MG63 (cell line): ENCODE measurements around the gene COA1. TPM values are rescaled to one million over a fixed set of nuclear protein-coding genes. Genes with fewer than 3 reads are reported as not detected.
"Not testable (repeated sequence)": the region's sequence is repeated elsewhere in the genome, so short reads cannot be mapped to it uniquely, and the experiment has no call there.

Experiments used
- DNase-seq: peaks from one replicate; pipeline ENCODE4 v3.0.0-alpha.2; 2020
- H3K27me3 ChIP-seq: fragments of 250-450 bp; sonication (Bioruptor Pico); 2 replicates; pipeline ENCODE4 v1.5.1; 2020; ENCODE audit warnings: mild to moderate bottlenecking, moderate library complexity
- H3K36me3 ChIP-seq: fragments of 250-450 bp; sonication (Bioruptor Pico); 2 replicates; pipeline ENCODE4 v1.5.1; 2020; ENCODE audit warnings: mild to moderate bottlenecking, moderate library complexity
- H3K4me3 ChIP-seq: fragments of 250-450 bp; sonication (Bioruptor Pico); 2 replicates; pipeline ENCODE4 v1.5.1; 2020; ENCODE audit warnings: mild to moderate bottlenecking, moderate library complexity
- H3K9me3 ChIP-seq: fragments of 250-450 bp; sonication (Bioruptor Pico); 2 replicates; pipeline ENCODE4 v1.5.1; 2020; ENCODE audit warnings: mild to moderate bottlenecking, moderate library complexity
- total RNA-seq: library from RNA; depleted of rRNA; stranded (reverse); fragments of >200 nt; shearing (Covaris generic); gene quantifications from 2 replicates; pipeline ENCODE4 v1.2.3, GENCODE V29; 2014; ENCODE audit warnings: low replicate concordance

The COA1 gene
- total RNA-seq, 1 experiment from 2014 or later, result 58.9 TPM

DNA sequence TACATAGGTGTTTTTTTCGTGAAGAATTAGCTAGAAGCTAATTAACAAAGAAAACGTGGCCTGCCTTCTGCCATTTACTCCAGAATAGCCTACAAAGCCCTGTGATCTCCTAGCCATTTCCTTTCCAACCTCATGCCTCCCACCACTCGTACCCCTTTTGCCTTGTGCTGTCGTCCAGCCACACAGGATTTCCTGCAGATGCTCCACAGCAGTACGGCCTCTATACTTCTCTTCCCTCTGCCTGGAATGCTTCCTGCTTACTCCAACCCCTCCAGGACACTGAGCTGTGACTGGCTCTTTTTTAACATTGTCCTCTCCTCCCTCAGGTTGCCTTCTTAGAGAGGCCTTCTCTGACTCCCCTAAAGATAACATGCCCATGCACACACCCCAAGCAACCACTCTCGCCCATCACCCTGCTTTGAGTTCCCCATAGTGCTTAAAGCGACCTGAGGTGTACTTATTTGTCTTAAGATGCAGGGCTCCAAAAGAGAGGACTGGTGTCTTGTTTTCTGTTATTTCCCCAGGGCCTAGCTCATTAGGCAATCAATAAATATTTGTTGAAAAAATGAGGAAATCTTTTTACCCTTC, 113.7 kb downstream of the COA1 start:
- H3K9me3 ChIP-seq, result no peaks in the 10 kb centered on the region
- no peak overlapping the region for H3K4me3 ChIP-seq
- no peaks in the 10 kb centered on the region for H3K27me3 ChIP-seq
- DNase-seq, result no peak
- H3K36me3 ChIP-seq, result peaks cover 88% of the 10 kb centered on the region

DNA sequence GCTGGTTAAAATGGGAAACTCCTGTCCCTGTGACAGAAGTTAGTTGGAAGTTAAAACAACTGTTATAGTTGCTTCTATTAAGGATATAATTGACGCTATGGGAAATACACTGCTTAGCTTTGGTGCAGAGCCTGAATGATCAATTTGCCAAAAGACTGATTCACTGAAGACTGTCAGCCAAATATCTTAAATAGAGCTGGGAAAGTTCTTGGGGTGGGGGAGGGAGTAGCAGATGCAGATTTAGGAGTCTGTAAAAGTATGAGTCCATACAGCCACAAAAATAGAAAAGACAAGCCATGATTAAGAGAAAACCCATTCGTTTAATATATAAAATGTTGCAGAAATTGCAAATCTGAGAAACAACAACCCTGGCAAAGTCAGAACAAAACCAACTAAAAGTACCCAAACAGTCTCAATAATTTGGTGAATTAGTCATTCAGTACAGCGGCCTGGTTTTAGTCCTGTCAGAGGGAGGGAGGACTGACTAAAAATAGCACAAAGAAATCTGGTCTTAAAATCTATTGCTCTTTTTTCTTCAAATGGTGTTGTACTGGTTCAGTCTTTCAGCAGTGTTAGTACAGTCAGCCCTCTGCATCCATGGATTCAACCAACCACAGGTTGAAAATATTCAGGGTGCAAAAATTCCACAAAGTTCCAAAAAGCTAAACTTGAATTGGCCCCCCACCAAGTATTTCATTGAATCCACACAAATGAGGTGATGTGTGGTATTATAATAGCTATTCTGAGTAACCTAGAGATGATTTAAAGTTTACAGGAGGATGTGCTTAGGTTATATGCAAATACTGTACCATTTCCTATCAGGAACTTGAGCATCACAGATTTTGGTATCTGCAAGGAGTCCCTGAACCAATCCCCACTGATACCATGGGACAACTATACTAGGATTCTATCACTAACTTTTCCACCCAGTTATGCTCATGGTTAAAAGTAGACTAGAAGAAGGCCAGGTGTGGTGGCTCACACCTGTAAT, 116.4 kb downstream of the COA1 start:
- Histone ChIP-seq H3K36me3 (peaks cover 84% of the 10 kb centered on the region), H3K9me3 (no peaks in the 10 kb centered on the region), H3K4me3 (no peak overlapping the region), H3K27me3 (no peaks in the 10 kb centered on the region)
- DNase-seq, result peak; percentile 24

DNA sequence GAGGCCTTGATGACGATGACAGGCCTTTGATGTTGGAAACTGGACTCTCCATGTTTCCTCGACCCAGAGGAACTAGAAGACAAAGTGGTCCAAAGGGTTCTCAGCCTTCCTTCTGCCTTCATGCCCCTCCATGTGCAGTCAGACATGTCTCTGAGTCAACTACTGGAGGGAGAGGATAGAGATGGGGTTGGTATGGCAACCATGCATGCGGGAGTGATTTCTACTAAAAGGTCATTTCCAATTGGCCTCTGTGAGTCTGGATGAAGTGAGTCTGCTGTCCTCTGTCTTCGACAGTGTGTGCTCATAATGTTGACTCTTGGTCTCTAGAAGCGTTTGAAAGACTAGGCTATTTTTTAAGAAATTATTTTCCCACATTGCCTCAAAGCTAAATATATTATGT, 117.2 kb downstream of the COA1 start:
- H3K4me3 ChIP-seq, result no peak overlapping the region
- H3K9me3 ChIP-seq, result no peaks in the 10 kb centered on the region
- H3K36me3 ChIP-seq, result peaks cover 79% of the 10 kb centered on the region
- H3K27me3 ChIP-seq, result no peaks in the 10 kb centered on the region
- no peak for DNase-seq

DNA sequence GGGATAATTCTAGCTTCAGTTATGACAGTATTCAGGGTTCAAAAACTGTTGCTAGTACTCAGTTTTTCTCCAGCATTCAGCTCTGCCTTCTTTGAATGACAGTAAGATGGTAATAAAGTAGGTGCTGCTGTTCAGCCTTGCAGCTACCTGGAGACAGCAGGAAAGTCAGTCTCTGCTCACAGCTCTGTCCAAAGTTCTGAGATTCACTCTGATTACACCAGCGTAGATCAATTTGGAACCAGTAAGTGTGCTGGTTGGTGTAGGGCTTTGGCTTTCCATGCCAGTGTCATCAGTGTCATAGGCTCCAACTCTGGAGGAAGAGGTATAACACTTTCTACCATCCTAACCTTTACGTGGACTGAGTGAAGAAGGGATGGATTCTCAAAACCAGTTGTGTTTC, 120.2 kb downstream of the COA1 start:
- Histone ChIP-seq H3K4me3 (no peak overlapping the region), H3K27me3 (no peaks in the 10 kb centered on the region), H3K36me3 (peaks cover 62% of the 10 kb centered on the region), H3K9me3 (no peaks in the 10 kb centered on the region)
- no peak for DNase-seq

DNA sequence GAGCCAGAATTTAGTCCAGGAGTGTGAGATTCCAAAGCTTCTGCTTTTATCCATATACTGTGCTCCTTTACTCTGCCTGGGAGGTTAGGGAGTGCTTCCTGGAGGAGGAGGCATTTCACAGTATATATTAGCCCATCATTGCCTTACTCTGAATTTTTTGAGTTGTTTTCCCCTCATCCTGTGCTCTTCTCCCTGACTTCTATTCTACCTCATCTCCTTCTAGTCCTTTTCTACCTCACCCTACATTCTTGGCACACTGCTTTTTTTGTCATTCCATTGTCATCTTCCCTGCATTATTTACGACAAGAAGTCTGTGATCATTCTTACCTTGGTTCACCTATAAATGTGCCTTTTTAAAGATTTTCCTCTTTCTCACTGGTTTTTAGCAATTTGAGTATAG, 125.1 kb downstream of the COA1 start:
- no peaks in the 10 kb centered on the region for H3K27me3 ChIP-seq
- peaks cover 72% of the 10 kb centered on the region for H3K36me3 ChIP-seq
- no peaks in the 10 kb centered on the region for H3K9me3 ChIP-seq
- no peak overlapping the region for H3K4me3 ChIP-seq
- no peak for DNase-seq

DNA sequence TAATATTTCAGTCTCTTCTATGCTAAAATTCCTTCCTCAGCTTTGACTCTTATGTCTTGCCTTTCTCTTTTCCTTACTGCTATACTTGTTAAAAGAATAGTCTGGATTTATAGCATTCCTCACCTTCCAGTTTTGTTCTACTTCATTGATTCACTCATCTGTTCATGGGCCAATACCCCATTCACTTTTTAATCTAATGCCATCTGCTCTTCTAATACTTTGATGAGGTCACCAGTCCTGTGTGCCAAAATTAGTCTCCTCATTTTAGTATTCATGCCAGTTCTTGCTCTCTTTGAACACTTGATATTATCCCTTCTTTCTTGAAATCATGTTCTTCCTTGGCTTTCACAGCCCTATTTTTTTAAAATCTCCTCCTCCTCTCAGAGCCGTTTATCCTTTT, 127.1 kb downstream of the COA1 start:
- no peak overlapping the region for H3K4me3 ChIP-seq
- H3K27me3 ChIP-seq, result no peaks in the 10 kb centered on the region
- no peaks in the 10 kb centered on the region for H3K9me3 ChIP-seq
- DNase-seq, result no peak
- H3K36me3 ChIP-seq, result peaks cover 73% of the 10 kb centered on the region

DNA sequence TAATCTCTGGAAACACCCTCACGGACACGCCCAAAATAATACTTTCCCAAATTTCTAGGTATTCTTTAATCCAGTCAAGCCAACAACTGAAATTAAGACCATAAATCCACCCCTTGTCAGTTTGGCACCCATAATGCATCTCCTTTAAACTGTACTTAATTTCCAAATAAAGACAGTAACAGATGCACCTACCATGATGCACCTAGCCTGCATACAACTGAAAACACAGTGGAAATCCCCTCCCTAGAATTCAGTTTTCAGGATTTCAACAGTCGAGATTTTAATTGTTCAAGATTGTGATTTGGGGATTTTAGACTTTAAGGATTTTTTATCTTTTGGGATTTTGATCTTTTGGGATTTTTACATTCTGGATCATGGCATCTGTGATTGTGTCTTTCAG, 129.3 kb downstream of the COA1 start:
- no peak for DNase-seq
- no peak overlapping the region for H3K4me3 ChIP-seq
- peaks cover 83% of the 10 kb centered on the region for H3K36me3 ChIP-seq
- no peaks in the 10 kb centered on the region for H3K27me3 ChIP-seq
- H3K9me3 ChIP-seq, result no peaks in the 10 kb centered on the region

DNA sequence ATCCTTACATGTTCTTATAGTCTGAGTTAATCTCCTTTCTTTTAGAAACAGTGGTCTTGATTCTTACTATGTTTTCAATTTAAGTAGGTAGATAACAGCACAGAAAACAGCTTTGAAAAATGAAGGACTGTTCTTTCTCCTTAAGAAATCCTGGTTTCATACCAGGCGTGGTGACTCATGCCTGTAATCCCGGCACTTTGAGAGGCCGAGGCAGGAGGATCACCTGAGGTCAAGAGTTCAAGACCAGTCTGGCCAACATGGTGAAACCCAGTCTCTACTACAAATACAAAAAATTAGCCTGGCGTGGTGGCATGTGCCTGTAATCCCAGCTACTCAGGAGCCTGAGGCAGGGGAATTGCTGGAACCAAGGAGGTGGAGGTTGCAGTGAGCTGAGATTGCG, 132.9 kb downstream of the COA1 start:
- not testable (repeated sequence) for H3K9me3 ChIP-seq, H3K4me3 ChIP-seq, H3K27me3 ChIP-seq
- peaks cover 53% of the 10 kb centered on the region for H3K36me3 ChIP-seq
- peak; percentile 25 for DNase-seq

DNA sequence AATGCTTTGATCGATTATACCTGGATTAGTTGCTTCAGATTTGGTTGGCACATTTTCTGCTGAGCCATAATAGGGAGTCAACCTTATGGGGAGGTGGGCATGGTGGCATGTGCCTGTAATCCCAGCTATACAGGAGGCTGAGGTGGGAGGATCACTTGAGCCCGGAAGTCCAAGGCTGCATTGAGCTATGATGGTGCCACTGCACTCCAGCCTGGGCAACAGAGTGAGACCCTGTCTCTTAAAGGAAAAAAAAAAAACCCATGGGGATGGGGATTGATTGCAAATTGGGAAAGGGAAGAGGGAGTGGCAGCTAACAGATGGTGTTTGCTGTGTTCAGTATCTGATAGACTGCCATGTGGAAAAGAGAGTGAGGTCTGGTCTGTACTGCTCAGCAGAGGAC, 135.3 kb downstream of the COA1 start:
- Histone ChIP-seq H3K36me3 (peaks cover 37% of the 10 kb centered on the region), H3K9me3 (no peaks in the 10 kb centered on the region), H3K4me3 (no peak overlapping the region), H3K27me3 (no peaks in the 10 kb centered on the region)
- no peak for DNase-seq

DNA sequence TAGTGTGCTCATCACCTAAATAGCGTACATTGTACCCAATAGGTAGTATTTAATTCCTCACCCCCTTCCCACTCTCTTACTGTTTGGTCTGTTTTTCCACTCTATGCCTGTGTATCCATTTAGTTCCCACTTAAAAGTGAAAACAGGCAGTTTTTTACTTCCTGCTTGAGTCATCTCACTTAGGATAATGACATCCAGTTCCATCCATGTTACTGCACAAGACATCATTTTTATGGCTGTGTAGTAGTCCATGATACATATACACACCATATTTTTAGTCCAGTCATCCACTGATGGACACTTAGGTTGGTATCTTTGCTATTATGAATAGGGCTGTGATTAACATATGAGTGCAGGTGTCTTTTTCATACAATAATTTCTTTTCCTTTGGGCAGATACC, 136.3 kb downstream of the COA1 start:
- no peaks in the 10 kb centered on the region for H3K9me3 ChIP-seq
- DNase-seq, result no peak
- no peak overlapping the region for H3K4me3 ChIP-seq
- peaks cover 33% of the 10 kb centered on the region for H3K36me3 ChIP-seq
- H3K27me3 ChIP-seq, result no peaks in the 10 kb centered on the region

DNA sequence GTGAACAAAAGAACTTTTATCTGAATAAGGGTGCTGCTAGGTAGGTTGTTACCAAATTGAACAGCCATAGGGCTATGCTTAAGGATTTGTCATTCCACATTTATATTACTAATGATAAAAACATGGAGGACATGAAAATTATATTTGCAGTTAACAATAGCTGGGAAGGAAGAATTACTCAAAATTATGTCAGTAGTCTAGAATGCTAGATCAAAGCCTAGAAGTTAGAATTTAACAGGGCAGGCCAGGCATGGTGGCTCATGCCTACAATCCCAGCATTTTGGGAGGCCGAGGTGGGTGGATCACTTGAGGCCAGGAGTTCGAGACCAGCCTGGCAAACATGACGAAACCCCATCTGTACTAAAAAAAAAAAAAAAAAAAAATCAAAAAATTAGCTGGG, 137.0 kb downstream of the COA1 start:
- peaks cover 26% of the 10 kb centered on the region for H3K36me3 ChIP-seq
- no peaks in the 10 kb centered on the region for H3K27me3 ChIP-seq
- no peaks in the 10 kb centered on the region for H3K9me3 ChIP-seq
- DNase-seq, result no peak
- no peak overlapping the region for H3K4me3 ChIP-seq

DNA sequence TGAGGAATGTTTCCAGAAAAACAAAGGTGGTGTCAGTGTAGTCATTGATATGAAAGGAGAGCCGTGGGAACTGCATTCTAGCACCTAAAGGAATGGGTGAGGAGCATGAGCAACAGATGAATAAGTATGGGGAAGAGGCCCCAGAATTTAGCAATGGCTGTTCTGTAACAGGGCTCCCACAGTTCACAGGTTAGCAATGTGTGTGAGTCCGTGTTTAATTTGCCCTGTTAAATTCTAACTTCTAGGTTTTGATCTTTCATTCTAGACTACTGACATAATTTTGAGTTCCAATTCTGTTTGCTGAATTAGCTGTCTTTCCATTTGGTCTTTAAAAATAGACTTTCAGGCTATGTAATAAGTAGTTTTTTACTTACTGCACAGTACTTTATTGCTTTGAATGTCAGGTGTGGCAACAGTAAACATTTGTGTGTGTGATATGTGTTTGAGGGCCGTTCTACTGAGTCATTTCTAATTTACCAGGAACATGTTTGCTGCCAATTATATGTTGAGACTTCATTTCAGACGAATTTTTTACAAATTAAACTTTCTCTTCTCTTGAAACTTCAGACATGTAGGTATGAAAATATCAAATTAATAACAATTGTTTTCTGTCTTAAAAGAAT, 137.7 kb downstream of the COA1 start:
- peaks cover 19% of the 10 kb centered on the region for H3K36me3 ChIP-seq
- H3K27me3 ChIP-seq, result no peaks in the 10 kb centered on the region
- no peak for DNase-seq
- no peaks in the 10 kb centered on the region for H3K9me3 ChIP-seq
- H3K4me3 ChIP-seq, result no peak overlapping the region

DNA sequence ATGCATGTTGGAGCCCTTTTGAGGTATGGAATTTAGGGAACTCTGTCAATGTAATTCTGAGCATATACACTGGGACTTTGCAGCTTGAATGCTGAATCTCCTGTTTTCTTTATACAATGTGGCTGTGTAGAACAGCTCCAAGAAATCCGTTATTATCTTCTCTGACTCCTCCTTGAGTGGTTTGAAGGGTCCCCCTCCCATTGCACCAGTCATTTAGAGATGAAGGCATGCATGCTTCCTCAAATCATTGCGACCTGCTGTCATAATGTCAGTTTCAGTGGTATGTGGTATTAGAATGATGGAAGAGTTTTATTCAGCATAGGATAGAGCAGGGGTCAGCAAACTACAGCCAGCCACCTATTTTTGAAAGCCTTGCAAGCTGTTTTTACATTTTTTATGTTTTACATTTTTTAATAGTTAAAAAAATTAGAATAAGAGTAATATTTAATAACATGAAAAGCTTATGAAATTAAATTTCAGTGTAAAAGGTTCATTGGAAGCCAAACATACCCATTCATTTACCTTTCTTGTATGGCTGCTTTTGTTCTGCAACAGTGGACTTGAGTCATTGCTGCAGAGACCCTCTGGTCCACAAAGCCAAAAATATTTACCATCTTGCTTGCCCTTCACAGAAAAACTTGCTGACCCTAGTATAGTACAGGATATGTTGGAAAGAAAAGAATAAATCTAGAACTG, 138.3 kb downstream of the COA1 start:
- Histone ChIP-seq H3K9me3 (no peaks in the 10 kb centered on the region), H3K36me3 (peaks cover 13% of the 10 kb centered on the region), H3K4me3 (no peak overlapping the region), H3K27me3 (no peaks in the 10 kb centered on the region)
- no peak for DNase-seq

DNA sequence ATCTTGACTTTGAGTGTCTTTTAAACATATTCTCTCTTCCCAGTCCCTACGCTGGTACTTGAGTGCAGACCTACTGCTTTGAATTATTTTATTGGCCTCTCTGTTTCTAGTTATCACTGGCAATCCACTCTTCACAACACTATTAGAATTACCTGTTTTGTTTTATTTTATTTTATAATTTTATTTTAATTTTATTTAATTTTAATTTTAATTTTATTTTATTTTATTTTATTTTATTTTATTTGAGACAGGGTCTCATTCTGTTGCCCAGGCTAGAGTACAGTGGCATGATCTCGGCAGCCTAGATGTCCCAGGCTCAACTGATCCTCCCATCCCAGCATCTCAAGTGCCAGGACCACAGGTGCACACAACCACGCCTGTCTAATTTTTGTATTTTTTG, 139.6 kb downstream of the COA1 start:
- peaks cover 8% of the 10 kb centered on the region for H3K36me3 ChIP-seq
- H3K27me3 ChIP-seq, result no peaks in the 10 kb centered on the region
- H3K9me3 ChIP-seq, result no peaks in the 10 kb centered on the region
- no peak for DNase-seq
- no peak overlapping the region for H3K4me3 ChIP-seq
